Stimulated activated naive CD8-positive, alpha-beta T cell treated with anti-CD3 and anti-CD28 coated beads, Interleukin-15, amount 100 ng/mL, for 72 hours (primary cell): ENCODE data around the gene BEND6.

Experiments
- ATAC-seq: fragments of 150-1000 bp; cut with Tn5 transposase; 2 replicates; pipeline ENCODE4 v1.10.0; 2021; ENCODE audit warnings: mild to moderate bottlenecking, moderate library complexity
- DNase-seq, 2 donors: peaks; one replicate each; pipeline ENCODE4 v3.0.0; 2021 to 2022
- H3K27ac Mint-ChIP-seq, 2 donors: one replicate each; pipeline ENCODE4 v1.8.0; 2022; ENCODE audit warnings: mild to moderate bottlenecking in 2 of 2, mixed read lengths in 2 of 2, moderate library complexity in 2 of 2
- H3K27me3 Mint-ChIP-seq: one replicate; pipeline ENCODE4 v1.8.0; 2022; ENCODE audit warnings: mixed read lengths
- H3K4me1 Mint-ChIP-seq: one replicate; pipeline ENCODE4 v1.8.0; 2022; ENCODE audit warnings: mild to moderate bottlenecking, mixed read lengths
- H3K4me3 Mint-ChIP-seq, 2 donors: one replicate each; pipeline ENCODE4 v1.8.0; 2022; ENCODE audit warnings: mild to moderate bottlenecking in 2 of 2, mixed read lengths in 2 of 2, moderate library complexity in 1 of 2
- H3K9me3 Mint-ChIP-seq, 2 donors: one replicate each; pipeline ENCODE4 v1.8.0; 2022; ENCODE audit warnings: mixed read lengths in 2 of 2

BEND6 gene

DNA sequence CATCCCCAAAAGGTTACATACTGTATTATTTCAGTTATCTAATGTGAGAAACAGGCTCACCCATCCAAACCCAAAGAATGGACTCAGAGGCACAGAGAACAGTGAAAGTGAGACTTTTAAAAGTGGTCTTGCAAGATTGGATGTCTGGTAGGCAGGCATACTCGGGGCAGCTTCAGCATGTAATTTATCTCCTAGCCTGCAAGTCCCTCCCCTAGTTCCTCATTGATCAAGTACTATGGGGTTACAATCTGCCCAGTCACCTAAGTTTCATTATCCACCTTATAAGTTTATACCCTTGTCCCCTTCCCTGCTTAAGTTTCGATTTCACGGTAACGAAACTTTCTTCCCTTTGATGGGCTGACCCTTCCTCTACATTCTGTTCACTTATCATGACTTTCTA, 114.3 kb downstream of the BEND6 start:
- ATAC-seq (no peak), DNase-seq (no peak)
- no peak overlapping the region for H3K4me3 Mint-ChIP-seq
- no peaks in the 10 kb centered on the region for H3K27me3 Mint-ChIP-seq
- H3K9me3 Mint-ChIP-seq: no peaks in the 10 kb centered on the region
- H3K27ac Mint-ChIP-seq: no peak overlapping the region
- H3K4me1 Mint-ChIP-seq: no peaks in the 10 kb centered on the region

DNA sequence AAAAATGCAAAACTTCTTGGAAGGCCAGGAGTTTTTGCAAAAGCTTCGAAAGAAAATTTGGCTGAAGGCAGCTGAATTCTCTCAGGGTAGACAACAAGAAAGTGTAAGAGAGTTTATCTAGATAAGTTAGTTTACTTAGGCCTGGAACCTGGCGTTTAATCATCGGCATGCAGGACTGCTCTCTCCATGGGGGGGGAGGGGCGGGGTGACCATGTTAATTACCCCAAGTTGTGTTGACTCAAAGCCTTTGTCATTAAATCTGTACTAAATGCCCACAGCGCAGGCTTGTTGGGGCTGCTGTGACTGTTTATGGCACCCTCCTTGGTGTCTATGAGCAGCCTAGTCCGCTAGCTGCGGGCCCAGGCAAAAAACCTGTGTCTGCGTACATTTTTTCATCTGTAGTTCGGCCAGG, 115.0 kb downstream of the BEND6 start:
- no peak overlapping the region for H3K27ac Mint-ChIP-seq
- DNase-seq: no peak
- no peak overlapping the region for H3K4me3 Mint-ChIP-seq
- no peaks in the 10 kb centered on the region for H3K4me1 Mint-ChIP-seq
- H3K27me3 Mint-ChIP-seq: no peaks in the 10 kb centered on the region
- no peaks in the 10 kb centered on the region for H3K9me3 Mint-ChIP-seq
- no peak for ATAC-seq

DNA sequence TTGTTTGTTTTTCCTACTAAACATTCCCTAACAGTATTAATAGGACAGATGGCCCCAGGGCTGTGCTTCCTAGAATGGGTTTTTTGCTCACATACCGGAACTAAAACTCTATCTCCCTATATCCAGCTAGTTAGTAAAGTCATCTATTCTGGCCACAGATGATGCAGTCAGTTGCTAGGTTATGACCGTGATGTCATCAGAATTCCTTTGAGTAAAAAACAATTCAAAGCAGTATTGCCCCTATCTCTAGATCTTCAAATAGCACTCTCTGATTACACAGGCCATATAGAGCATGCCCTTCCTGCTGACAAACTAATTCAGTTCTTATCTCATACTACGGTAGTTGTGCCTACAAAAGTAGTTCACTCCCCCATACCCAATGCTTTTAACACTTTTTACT, 117.2 kb downstream of the BEND6 start:
- DNase-seq: no peak
- no peak overlapping the region for H3K27ac Mint-ChIP-seq
- no peak for ATAC-seq
- H3K9me3 Mint-ChIP-seq: no peaks in the 10 kb centered on the region
- no peak overlapping the region for H3K4me3 Mint-ChIP-seq
- no peaks in the 10 kb centered on the region for H3K4me1 Mint-ChIP-seq
- no peaks in the 10 kb centered on the region for H3K27me3 Mint-ChIP-seq

DNA sequence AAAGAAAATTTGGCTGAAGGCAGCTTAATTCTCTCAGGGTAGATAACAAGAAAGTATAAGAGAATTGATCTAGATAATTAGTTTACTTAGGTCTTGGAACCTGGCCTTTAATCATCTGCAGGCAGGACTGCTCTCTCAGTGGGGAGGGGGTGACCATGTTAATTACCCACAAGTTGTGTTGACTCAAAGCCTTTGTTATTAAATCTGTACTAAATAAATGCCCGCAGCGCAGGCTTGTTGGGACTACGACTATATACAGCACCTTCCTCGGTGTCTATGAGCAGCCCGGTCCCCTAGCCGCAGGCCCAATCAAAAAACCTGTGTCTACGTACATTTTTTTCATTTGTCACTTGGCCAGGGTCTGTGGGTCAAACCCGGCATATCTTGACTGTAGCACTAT, 119.5 kb downstream of the BEND6 start:
- DNase-seq (no peak), ATAC-seq (no peak)
- H3K4me1 Mint-ChIP-seq: no peaks in the 10 kb centered on the region
- H3K4me3 Mint-ChIP-seq: no peak overlapping the region
- H3K27ac Mint-ChIP-seq: no peak overlapping the region
- no peaks in the 10 kb centered on the region for H3K27me3 Mint-ChIP-seq
- no peaks in the 10 kb centered on the region for H3K9me3 Mint-ChIP-seq

- Mint-ChIP-seq H3K4me3 (no peak overlapping the region), H3K4me1 (no peaks in the 10 kb centered on the region), H3K27ac (no peak overlapping the region), H3K9me3 (no peaks in the 10 kb centered on the region), H3K27me3 (no peaks in the 10 kb centered on the region)
- DNase-seq (no peak), ATAC-seq (no peak)
Measured at GRCh38 chr6:57075092-57075491, 120.2 kb downstream of the BEND6 start.
